ENCODE data around the gene DDX6.
A peak's percentile ranks its signal among the peaks of the same experiment; 100 is the strongest.
"Not testable (repeated sequence)": the region's sequence is repeated elsewhere in the genome, so short reads cannot be mapped to it uniquely, and the experiment has no call there.

The DDX6 gene

DNA sequence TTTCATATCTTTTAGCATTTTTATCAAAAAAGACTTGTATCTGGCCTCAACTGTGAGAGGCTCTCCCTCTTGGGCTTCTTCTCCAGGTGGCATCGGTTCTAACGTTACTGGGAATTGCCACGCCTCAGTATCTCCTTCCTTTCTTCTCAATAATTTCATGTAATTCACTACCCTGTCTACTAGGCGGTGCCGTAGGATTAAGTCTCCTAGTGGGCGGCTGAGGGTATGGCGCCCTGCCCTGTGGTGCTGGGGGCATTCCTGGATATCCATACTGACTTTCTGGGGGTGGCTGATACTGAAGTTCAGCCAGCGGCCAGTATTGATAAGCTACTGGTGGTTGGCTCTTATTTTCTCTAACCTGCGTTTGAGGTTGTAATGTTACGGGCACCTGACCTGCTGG is 62.9 kb downstream of the DDX6 start:
- WGBS (ENCODE audit: extremely low coverage, insufficient coverage, low lambda C conversion rate) = no CpG with 5 or more reads among the region's 10 CpGs
- DNase-seq; H3K36me3 ChIP-seq (ENCODE audit: control insufficient read depth, insufficient read depth, low read length); H3K79me2 ChIP-seq (ENCODE audit: control insufficient read depth, insufficient read depth, low read length); H4K8ac ChIP-seq (ENCODE audit: low read depth, low read length); H3K4me3 ChIP-seq (ENCODE audit: low read length); H3K27me3 ChIP-seq (ENCODE audit: insufficient read depth, low read length, poor library complexity); H3K18ac ChIP-seq (ENCODE audit: low read length); H2AK5ac ChIP-seq (ENCODE audit: low read length); H3K4me2 ChIP-seq (ENCODE audit: low read length); H2BK5ac ChIP-seq (ENCODE audit: low read length); H3K56ac ChIP-seq (ENCODE audit: low read length); H2BK120ac ChIP-seq (ENCODE audit: low read depth, low read length); H3K23ac ChIP-seq (ENCODE audit: low read length); H3K4me1 ChIP-seq (ENCODE audit: control insufficient read depth, low read depth, low read length); H3K9ac ChIP-seq (ENCODE audit: low read length); H3K79me1 ChIP-seq (ENCODE audit: low read length); H4K5ac ChIP-seq (ENCODE audit: low read length); H3K4ac ChIP-seq (ENCODE audit: low read depth, low read length); H2BK15ac ChIP-seq (replicated peaks; ENCODE audit: low read depth); H3K27ac ChIP-seq (ENCODE audit: low read depth, low read length): not testable (repeated sequence)

DNA sequence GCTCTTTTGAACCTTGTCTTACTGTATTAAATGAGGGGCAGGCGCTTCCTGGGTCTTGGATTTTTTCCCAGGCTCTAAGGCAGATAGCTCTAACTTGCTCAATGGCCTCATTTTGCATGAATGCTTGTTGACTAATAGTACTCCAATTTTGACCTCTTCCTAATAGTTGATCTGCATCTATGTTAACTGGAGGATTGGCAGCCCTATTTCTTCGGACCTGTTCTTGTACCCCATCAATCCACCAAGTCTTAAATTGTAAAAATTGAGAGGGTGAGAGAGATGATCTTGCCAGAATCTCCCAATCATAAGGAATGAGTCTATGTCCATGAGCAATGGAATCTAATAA is 63.3 kb downstream of the DDX6 start:
- H2BK120ac ChIP-seq (ENCODE audit: low read depth, low read length) = not testable (repeated sequence)

DNA sequence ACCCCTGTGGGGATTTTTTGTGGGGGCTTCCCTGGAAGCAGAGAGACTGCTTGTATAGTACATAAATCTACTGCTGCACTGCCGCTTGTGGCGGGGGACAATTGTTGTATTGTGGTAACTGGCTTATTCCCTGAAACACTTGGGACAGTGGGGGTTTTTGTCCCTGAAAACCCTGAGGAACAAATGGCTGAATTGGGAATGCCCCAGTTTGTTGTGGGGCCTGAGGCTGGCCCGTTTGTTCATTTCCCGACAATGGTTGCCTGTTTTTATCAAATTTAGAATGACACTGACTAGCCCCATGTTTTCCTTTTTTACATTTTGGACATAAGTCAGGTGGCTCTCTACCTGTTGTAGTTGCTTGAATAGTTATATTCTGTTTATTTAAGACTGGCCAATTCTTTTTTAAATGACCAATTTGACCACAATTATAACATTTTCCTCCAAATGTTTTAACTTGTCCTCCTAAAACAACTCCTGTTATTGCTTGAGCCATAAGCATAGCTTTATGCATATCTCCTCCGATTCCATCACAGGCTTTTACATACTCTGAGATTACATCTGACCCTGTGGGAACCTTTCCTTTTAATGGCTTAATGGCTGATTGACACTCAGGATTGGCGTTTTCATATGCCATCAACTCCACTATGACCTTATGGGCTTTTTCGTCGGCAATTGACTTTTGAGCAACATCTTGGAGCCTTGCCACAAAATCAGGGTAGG is 63.8 kb downstream of the DDX6 start:
- not testable (repeated sequence) for H4K8ac ChIP-seq (ENCODE audit: low read depth, low read length); H3K56ac ChIP-seq (ENCODE audit: low read length); H3K4me2 ChIP-seq (ENCODE audit: low read length); H3K9ac ChIP-seq (ENCODE audit: low read length); H3K79me1 ChIP-seq (ENCODE audit: low read length); H3K36me3 ChIP-seq (ENCODE audit: control insufficient read depth, insufficient read depth, low read length); DNase-seq; H2BK120ac ChIP-seq (ENCODE audit: low read depth, low read length); H3K4ac ChIP-seq (ENCODE audit: low read depth, low read length); H2AK5ac ChIP-seq (ENCODE audit: low read length); H3K4me3 ChIP-seq (ENCODE audit: low read length); H2BK5ac ChIP-seq (ENCODE audit: low read length); H4K5ac ChIP-seq (ENCODE audit: low read length); H3K4me1 ChIP-seq (ENCODE audit: control insufficient read depth, low read depth, low read length); H3K27me3 ChIP-seq (ENCODE audit: insufficient read depth, low read length, poor library complexity); H3K18ac ChIP-seq (ENCODE audit: low read length); H3K27ac ChIP-seq (ENCODE audit: low read depth, low read length); H3K23ac ChIP-seq (ENCODE audit: low read length); H3K79me2 ChIP-seq (ENCODE audit: control insufficient read depth, insufficient read depth, low read length); H2BK15ac ChIP-seq (replicated peaks; ENCODE audit: low read depth)
- WGBS (ENCODE audit: extremely low coverage, insufficient coverage, low lambda C conversion rate) = no CpG with 5 or more reads among the region's 8 CpGs

More for the DNA sequence above, 63.3 kb downstream of the DDX6 start:
- H3K4me3 ChIP-seq (ENCODE audit: low read length); H3K27me3 ChIP-seq (ENCODE audit: insufficient read depth, low read length, poor library complexity); H3K56ac ChIP-seq (ENCODE audit: low read length); H3K23ac ChIP-seq (ENCODE audit: low read length); H3K36me3 ChIP-seq (ENCODE audit: control insufficient read depth, insufficient read depth, low read length); H2BK5ac ChIP-seq (ENCODE audit: low read length); H4K5ac ChIP-seq (ENCODE audit: low read length); H3K9ac ChIP-seq (ENCODE audit: low read length); H3K27ac ChIP-seq (ENCODE audit: low read depth, low read length); H3K79me2 ChIP-seq (ENCODE audit: control insufficient read depth, insufficient read depth, low read length); H2BK15ac ChIP-seq (replicated peaks; ENCODE audit: low read depth); DNase-seq; H4K8ac ChIP-seq (ENCODE audit: low read depth, low read length); H3K4ac ChIP-seq (ENCODE audit: low read depth, low read length); H2AK5ac ChIP-seq (ENCODE audit: low read length); H3K4me2 ChIP-seq (ENCODE audit: low read length); H3K4me1 ChIP-seq (ENCODE audit: control insufficient read depth, low read depth, low read length); H3K18ac ChIP-seq (ENCODE audit: low read length); H3K79me1 ChIP-seq (ENCODE audit: low read length): not testable (repeated sequence)
- WGBS (ENCODE audit: extremely low coverage, insufficient coverage, low lambda C conversion rate) = no CpG with 5 or more reads among the region's 2 CpGs

DNA sequence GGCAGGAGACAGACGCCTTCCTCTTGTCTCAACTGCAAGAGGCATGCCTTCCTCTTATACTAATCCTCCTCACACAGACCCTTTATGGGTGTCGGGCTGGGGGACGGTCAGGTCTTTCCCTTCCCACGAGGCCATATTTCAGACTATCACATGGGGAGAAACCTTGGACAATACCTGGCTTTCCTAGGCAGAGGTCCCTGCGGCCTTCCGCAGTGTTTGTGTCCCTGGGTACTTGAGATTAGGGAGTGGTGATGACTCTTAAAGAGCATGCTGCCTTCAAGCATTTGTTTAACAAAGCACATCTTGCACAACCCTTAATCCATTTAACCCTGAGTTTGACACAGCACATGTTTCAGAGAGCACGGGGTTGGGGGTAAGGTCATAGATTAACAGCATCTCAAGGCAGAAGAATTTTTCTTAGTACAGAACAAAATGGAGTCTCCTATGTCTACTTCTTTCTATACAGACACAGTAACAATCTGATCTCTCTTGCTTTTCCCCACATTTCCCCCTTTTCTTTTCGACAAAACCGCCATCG is 69.4 kb downstream of the DDX6 start:
- not testable (repeated sequence) for H4K8ac ChIP-seq (ENCODE audit: low read depth, low read length); H3K79me1 ChIP-seq (ENCODE audit: low read length); H3K4me1 ChIP-seq (ENCODE audit: control insufficient read depth, low read depth, low read length); H3K79me2 ChIP-seq (ENCODE audit: control insufficient read depth, insufficient read depth, low read length); H3K9ac ChIP-seq (ENCODE audit: low read length); H2BK120ac ChIP-seq (ENCODE audit: low read depth, low read length); H3K18ac ChIP-seq (ENCODE audit: low read length); H3K56ac ChIP-seq (ENCODE audit: low read length); DNase-seq; H2BK5ac ChIP-seq (ENCODE audit: low read length); H3K27me3 ChIP-seq (ENCODE audit: insufficient read depth, low read length, poor library complexity); H2AK5ac ChIP-seq (ENCODE audit: low read length); H3K4me3 ChIP-seq (ENCODE audit: low read length); H3K23ac ChIP-seq (ENCODE audit: low read length); H4K5ac ChIP-seq (ENCODE audit: low read length); H3K27ac ChIP-seq (ENCODE audit: low read depth, low read length); H3K36me3 ChIP-seq (ENCODE audit: control insufficient read depth, insufficient read depth, low read length); H3K4ac ChIP-seq (ENCODE audit: low read depth, low read length); H2BK15ac ChIP-seq (replicated peaks; ENCODE audit: low read depth); H3K4me2 ChIP-seq (ENCODE audit: low read length)
- no CpG with 5 or more reads among the region's 10 CpGs for WGBS (ENCODE audit: extremely low coverage, insufficient coverage, low lambda C conversion rate)

DNA sequence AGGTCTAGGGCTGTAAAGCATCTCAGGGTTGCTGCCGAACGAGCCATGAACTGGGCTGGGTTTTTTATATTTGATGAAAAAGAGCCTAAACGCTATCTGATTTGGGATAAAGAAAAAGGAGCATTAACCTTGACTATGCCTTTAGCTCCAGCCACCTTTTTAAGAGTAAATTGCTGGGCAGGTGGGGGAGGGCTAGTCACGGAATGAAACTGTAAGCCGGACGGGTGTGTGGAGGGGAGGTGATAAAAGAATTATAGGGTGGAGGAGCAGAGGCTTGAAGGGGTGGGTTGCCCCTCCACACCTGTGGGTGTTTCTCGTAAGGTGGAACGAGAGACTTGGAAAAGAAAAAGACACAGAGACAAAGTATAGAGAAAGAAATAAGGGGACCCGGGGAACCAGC is 70.2 kb downstream of the DDX6 start:
- not testable (repeated sequence) for H3K36me3 ChIP-seq (ENCODE audit: control insufficient read depth, insufficient read depth, low read length); DNase-seq; H3K4me1 ChIP-seq (ENCODE audit: control insufficient read depth, low read depth, low read length); H4K8ac ChIP-seq (ENCODE audit: low read depth, low read length); H3K27ac ChIP-seq (ENCODE audit: low read depth, low read length); H2AK5ac ChIP-seq (ENCODE audit: low read length); H3K18ac ChIP-seq (ENCODE audit: low read length); H3K56ac ChIP-seq (ENCODE audit: low read length); H3K79me2 ChIP-seq (ENCODE audit: control insufficient read depth, insufficient read depth, low read length); H2BK5ac ChIP-seq (ENCODE audit: low read length); H3K4ac ChIP-seq (ENCODE audit: low read depth, low read length); H3K9ac ChIP-seq (ENCODE audit: low read length); H2BK120ac ChIP-seq (ENCODE audit: low read depth, low read length); H3K4me3 ChIP-seq (ENCODE audit: low read length); H3K79me1 ChIP-seq (ENCODE audit: low read length); H2BK15ac ChIP-seq (replicated peaks; ENCODE audit: low read depth); H3K23ac ChIP-seq (ENCODE audit: low read length); H4K5ac ChIP-seq (ENCODE audit: low read length); H3K27me3 ChIP-seq (ENCODE audit: insufficient read depth, low read length, poor library complexity); H3K4me2 ChIP-seq (ENCODE audit: low read length)
- no CpG with 5 or more reads among the region's 9 CpGs for whole genome bisulfite sequencing (ENCODE audit: extremely low coverage, insufficient coverage, low lambda C conversion rate)

DNA sequence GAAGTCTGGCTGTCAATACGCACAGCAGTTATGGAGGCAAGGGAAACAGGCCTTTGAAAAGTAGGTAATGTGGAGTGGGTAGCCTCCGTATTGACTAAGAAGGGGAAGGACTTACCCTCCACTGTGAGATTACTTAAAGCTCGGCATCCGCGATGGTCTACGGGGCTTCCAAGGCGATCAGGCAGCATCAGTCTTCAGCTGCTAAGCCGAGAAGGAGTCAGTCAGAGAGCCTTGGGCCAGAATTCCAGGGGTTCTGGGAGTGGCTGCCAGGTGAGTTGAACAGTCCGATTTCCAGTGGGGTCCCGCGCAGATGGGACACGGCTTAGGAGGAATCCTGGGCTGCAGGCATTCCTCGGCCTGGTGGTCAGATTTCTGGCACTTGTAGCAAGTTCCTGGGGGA is 70.9 kb downstream of the DDX6 start:
- not testable (repeated sequence) for H3K4me1 ChIP-seq (ENCODE audit: control insufficient read depth, low read depth, low read length); H3K36me3 ChIP-seq (ENCODE audit: control insufficient read depth, insufficient read depth, low read length); H2BK120ac ChIP-seq (ENCODE audit: low read depth, low read length); H2BK15ac ChIP-seq (replicated peaks; ENCODE audit: low read depth); H3K18ac ChIP-seq (ENCODE audit: low read length); H2AK5ac ChIP-seq (ENCODE audit: low read length); H3K4me3 ChIP-seq (ENCODE audit: low read length); H3K27me3 ChIP-seq (ENCODE audit: insufficient read depth, low read length, poor library complexity); H3K4me2 ChIP-seq (ENCODE audit: low read length); H4K5ac ChIP-seq (ENCODE audit: low read length); H3K4ac ChIP-seq (ENCODE audit: low read depth, low read length); H3K23ac ChIP-seq (ENCODE audit: low read length); H4K8ac ChIP-seq (ENCODE audit: low read depth, low read length); H2BK5ac ChIP-seq (ENCODE audit: low read length); H3K79me1 ChIP-seq (ENCODE audit: low read length); H3K27ac ChIP-seq (ENCODE audit: low read depth, low read length); H3K79me2 ChIP-seq (ENCODE audit: control insufficient read depth, insufficient read depth, low read length)
- peak; percentile 45 for DNase-seq
- peak overlapping the region; percentile 50 for H3K9ac ChIP-seq (ENCODE audit: low read length)
- peak overlapping the region; percentile 76 for H3K56ac ChIP-seq (ENCODE audit: low read length)
- WGBS (ENCODE audit: extremely low coverage, insufficient coverage, low lambda C conversion rate) = no CpG with 5 or more reads among the region's 13 CpGs
